ENCODE results near the gene TBX1. TPM values are rescaled to one million over a fixed set of nuclear protein-coding genes. Genes with fewer than 3 reads are reported as not detected.

TBX1 gene
- total RNA-seq, 1 experiment from 2014 or later, result 5.3 TPM

- Histone ChIP-seq H3K27me3 (replicated peaks; ENCODE audit: control insufficient read depth, insufficient read depth, low read length) (no peaks in the 10 kb centered on the region), H3K9me3 (no peaks in the 10 kb centered on the region), H3K36me3 (ENCODE audit: control insufficient read depth, insufficient read depth, low read length) (no peaks in the 10 kb centered on the region), H3K4me1 (peaks cover 7% of the 10 kb centered on the region; the same call in 1 of the 2 replicates), H3K4me3 (ENCODE audit: low read depth, low read length) (no peak overlapping the region)
- no peak for TF ChIP-seq CTCF (IDR thresholded peaks at IDR 0.05; ENCODE audit: insufficient read depth in 1 of 2, low read depth in 1 of 2, low read length in 1 of 2, severe bottlenecking in 1 of 2, unreplicated experiment in 1 of 2)
- no TSS peak for BruUV-seq (replicated peaks)
- H3K4me1 Mint-ChIP-seq (ENCODE audit: low read depth, unreplicated experiment), result no peaks in the 10 kb centered on the region
- H3K9me3 Mint-ChIP-seq (ENCODE audit: unreplicated experiment), result no peaks in the 10 kb centered on the region
- POLR2A ChIA-PET, result no interaction called here
- peaks cover 6% of the 10 kb centered on the region for H3K27me3 Mint-ChIP-seq (ENCODE audit: insufficient read depth, unreplicated experiment)
- no peak for DNase-seq
- CTCF ChIA-PET, result interaction anchor here (0.6 to 1.6 kb wide), 3 partner anchors 11 to 27 kb away, joined by 3 read pairs; no protein-coding TSS in a partner anchor
- H3K36me3 Mint-ChIP-seq (ENCODE audit: insufficient read depth, unreplicated experiment), result no peaks in the 10 kb centered on the region
- intact Hi-C loops (cut with micrococcal nuclease; ENCODE audit: unreplicated experiment), result loop anchor here (5.0 to 10.0 kb wide), 2 partner anchors 34 to 81 kb away; no protein-coding TSS in a partner anchor
- H3K27ac Mint-ChIP-seq (ENCODE audit: unreplicated experiment), result no peak overlapping the region
- H3K4me3 Mint-ChIP-seq (ENCODE audit: unreplicated experiment), result no peak overlapping the region
These were observed 44.3 kb upstream of the TBX1 start for GRCh38 chr22:19716041-19716828.

GRCh38 chr22:19716829-19717105 lies 43.8 kb upstream of the TBX1 start:
- H3K4me3 Mint-ChIP-seq (ENCODE audit: unreplicated experiment), result no peak overlapping the region
- intact Hi-C loops (cut with micrococcal nuclease; ENCODE audit: unreplicated experiment), result loop anchor here (5.0 to 10.0 kb wide), 2 partner anchors 34 to 82 kb away; no protein-coding TSS in a partner anchor
- no peak overlapping the region for H3K27ac Mint-ChIP-seq (ENCODE audit: unreplicated experiment)
- Histone ChIP-seq H3K36me3 (ENCODE audit: control insufficient read depth, insufficient read depth, low read length) (no peaks in the 10 kb centered on the region), H3K27me3 (replicated peaks; ENCODE audit: control insufficient read depth, insufficient read depth, low read length) (no peaks in the 10 kb centered on the region), H3K4me1 (peaks cover 7% of the 10 kb centered on the region; the same call in 1 of the 2 replicates), H3K9me3 (no peaks in the 10 kb centered on the region), H3K4me3 (ENCODE audit: low read depth, low read length) (no peak overlapping the region)
- CTCF ChIA-PET, result interaction anchor here (0.6 to 0.8 kb wide), 2 partner anchors 14 to 28 kb away, joined by 3 to 4 read pairs; no protein-coding TSS in a partner anchor
- no peak for DNase-seq
- H3K9me3 Mint-ChIP-seq (ENCODE audit: unreplicated experiment), result no peaks in the 10 kb centered on the region
- POLR2A ChIA-PET, result no interaction called here
- H3K4me1 Mint-ChIP-seq (ENCODE audit: low read depth, unreplicated experiment), result no peaks in the 10 kb centered on the region
- no peaks in the 10 kb centered on the region for H3K36me3 Mint-ChIP-seq (ENCODE audit: insufficient read depth, unreplicated experiment)
- TF ChIP-seq CTCF (IDR thresholded peaks at IDR 0.05; ENCODE audit: insufficient read depth in 1 of 2, low read depth in 1 of 2, low read length in 1 of 2, severe bottlenecking in 1 of 2, unreplicated experiment in 1 of 2), result no peak
- no TSS peak for BruUV-seq (replicated peaks)
- peaks cover 6% of the 10 kb centered on the region for H3K27me3 Mint-ChIP-seq (ENCODE audit: insufficient read depth, unreplicated experiment)

- no TSS peak for BruUV-seq (replicated peaks)
- H3K4me3 Mint-ChIP-seq (ENCODE audit: unreplicated experiment), result peak overlapping the region; percentile 70
- Histone ChIP-seq H3K4me1 (peaks cover 7% of the 10 kb centered on the region; the same call in 1 of the 2 replicates), H3K4me3 (ENCODE audit: low read depth, low read length) (no peak overlapping the region), H3K9me3 (no peaks in the 10 kb centered on the region), H3K27me3 (replicated peaks; ENCODE audit: control insufficient read depth, insufficient read depth, low read length) (no peaks in the 10 kb centered on the region), H3K36me3 (ENCODE audit: control insufficient read depth, insufficient read depth, low read length) (no peaks in the 10 kb centered on the region)
- no peak for TF ChIP-seq CTCF (IDR thresholded peaks at IDR 0.05; ENCODE audit: insufficient read depth in 1 of 2, low read depth in 1 of 2, low read length in 1 of 2, severe bottlenecking in 1 of 2, unreplicated experiment in 1 of 2)
- no peaks in the 10 kb centered on the region for H3K36me3 Mint-ChIP-seq (ENCODE audit: insufficient read depth, unreplicated experiment)
- H3K27ac Mint-ChIP-seq (ENCODE audit: unreplicated experiment), result no peak overlapping the region
- H3K9me3 Mint-ChIP-seq (ENCODE audit: unreplicated experiment), result no peaks in the 10 kb centered on the region
- DNase-seq, result no peak
- POLR2A ChIA-PET, result no interaction called here
- CTCF ChIA-PET, result interaction anchor here (0.6 to 0.8 kb wide), 2 partner anchors 13 to 28 kb away, joined by 3 to 4 read pairs; no protein-coding TSS in a partner anchor
- intact Hi-C loops (cut with micrococcal nuclease; ENCODE audit: unreplicated experiment), result loop anchor here (5.0 to 10.0 kb wide), 2 partner anchors 35 to 82 kb away; no protein-coding TSS in a partner anchor
- H3K4me1 Mint-ChIP-seq (ENCODE audit: low read depth, unreplicated experiment), result no peaks in the 10 kb centered on the region
- H3K27me3 Mint-ChIP-seq (ENCODE audit: insufficient read depth, unreplicated experiment), result peaks cover 4% of the 10 kb centered on the region
These were observed 43.4 kb upstream of the TBX1 start for GRCh38 chr22:19717181-19717580.

All from Caco-2 (cell line).